Esophagus squamous epithelium (tissue), 4 donors: ENCODE data around the gene ZNF280A.

ENCODE experiments used
- CTCF ChIP-seq, 6 experiments: fragments of 450-650 bp in 4 of 6; fragments of 200-600 bp in 2 of 6; sonication (generic) in 2 of 6; IDR thresholded peaks; one replicate each; pipeline ENCODE4 v1.5.1; 2016 to 2019; ENCODE audit warnings: antibody characterized with exemption in 6 of 6, mild to moderate bottlenecking in 4 of 6, moderate library complexity in 4 of 6
- POLR2A ChIP-seq, 4 donors: fragments of 450-650 bp; IDR thresholded peaks; one replicate each; pipeline ENCODE4 v1.6.1; 2017; ENCODE audit warnings: antibody characterized with exemption in 4 of 4, mild to moderate bottlenecking in 4 of 4, moderate library complexity in 3 of 4

GRCh38 chr22:22463855-22464540 lies 56.1 kb downstream of the ZNF280A start:
- TF ChIP-seq CTCF (IDR thresholded peaks at IDR 0.05) = peak; percentile 55 to 68 (median 62)
- TF ChIP-seq POLR2A (IDR thresholded peaks at IDR 0.05) = no peak
